Aorta (tissue), 5 donors: ENCODE measurements around the gene PDCD1. TPM values are rescaled to one million over a fixed set of nuclear protein-coding genes. Genes with fewer than 3 reads are reported as not detected.
"Not testable (repeated sequence)": the region's sequence is repeated elsewhere in the genome, so short reads cannot be mapped to it uniquely, and the experiment has no call there.

ENCODE experiments used
- ATAC-seq: fragments of 200-7000 bp; cut with Tn5 transposase; one replicate; pipeline ENCODE4 v1.9.1; 2022; ENCODE audit warnings: moderate library complexity; ENCODE audit not compliant: low FRiP score
- DNase-seq, 2 donors: peaks; one replicate each; pipeline ENCODE4 v3.0.0-alpha.2; 2020
- H3K27ac ChIP-seq, 2 donors: one replicate each; pipeline ENCODE4 v1.5.1; 2013; ENCODE audit warnings: low read length in 2 of 2, mild to moderate bottlenecking in 2 of 2, moderate library complexity in 2 of 2, control low read depth in 1 of 2, inconsistent platforms in 1 of 2, low read depth in 1 of 2
- H3K27me3 ChIP-seq, 2 donors: one replicate each; pipeline ENCODE4 v1.6.1; 2013; ENCODE audit warnings: control low read depth in 1 of 2, low read length in 1 of 2, mild to moderate bottlenecking in 1 of 2, moderate library complexity in 1 of 2; ENCODE audit not compliant: insufficient read depth in 2 of 2, control insufficient read depth in 1 of 2
- H3K36me3 ChIP-seq, 2 donors: one replicate each; pipeline ENCODE4 v1.6.1; 2013; ENCODE audit warnings: control low read depth in 1 of 2, low read length in 1 of 2, mild to moderate bottlenecking in 1 of 2; ENCODE audit not compliant: insufficient read depth in 2 of 2, control insufficient read depth in 1 of 2
- H3K4me1 ChIP-seq, 2 donors: one replicate each; pipeline ENCODE4 v1.6.1; 2013; ENCODE audit warnings: low read length in 2 of 2, control low read depth in 1 of 2, mild to moderate bottlenecking in 1 of 2, moderate library complexity in 1 of 2; ENCODE audit not compliant: insufficient read depth in 2 of 2, control insufficient read depth in 1 of 2
- H3K4me3 ChIP-seq, 2 donors: one replicate each; pipeline ENCODE4 v1.5.1; 2013; ENCODE audit warnings: low read length in 2 of 2, control low read depth in 1 of 2, mild to moderate bottlenecking in 1 of 2
- H3K9me3 ChIP-seq: one replicate; pipeline ENCODE4 v1.6.1; 2013; ENCODE audit warnings: mild to moderate bottlenecking, low read length; ENCODE audit not compliant: control insufficient read depth
- WGBS, 2 donors: extraction: QIAGEN DNeasy Blood & Tissue Kit; methylation state at CpG; one replicate each; pipeline ENCODE4 v1.1.7; 2013; 5-methylcytosine and 5-hydroxymethylcytosine counted together
- intact Hi-C, 2 donors: fragments of 100-400 bp; cut with DNase I; formaldehyde crosslinking; loops; one replicate each; pipeline versions ENCODE4 v1.14.2 to v1.15.0; 2022
- polyA plus RNA-seq, 2 donors: library from polyadenylated mRNA; stranded (reverse); fragments of 200-250 nt; gene quantifications; one replicate each; pipeline ENCODE4 v1.2.3, GENCODE V29; 2013
- total RNA-seq, 2 donors: library from RNA; stranded (reverse); fragmentation: NEBNext Ultra II Directional; extraction: Animal tissue kit (Norgen Biotek cat#: 25700); gene quantifications; one replicate each; pipeline ENCODE4 v1.2.1, GENCODE V29; 2021
- donor health status: healthy with polysubstance abuse.
- donor health status: Bipolar disorder and iron deficiency.
- donor health status: DM: no; HTN: no; CAD: no.
- donor health status: DM: no; HTN: no; CAD: no.
- donor health status: DM: yes; HTN: yes; CAD: no.

Gene PDCD1
- total and polyA plus RNA-seq, 4 donors, result 0.39 to 0.75 TPM; not detected in 2

DNA sequence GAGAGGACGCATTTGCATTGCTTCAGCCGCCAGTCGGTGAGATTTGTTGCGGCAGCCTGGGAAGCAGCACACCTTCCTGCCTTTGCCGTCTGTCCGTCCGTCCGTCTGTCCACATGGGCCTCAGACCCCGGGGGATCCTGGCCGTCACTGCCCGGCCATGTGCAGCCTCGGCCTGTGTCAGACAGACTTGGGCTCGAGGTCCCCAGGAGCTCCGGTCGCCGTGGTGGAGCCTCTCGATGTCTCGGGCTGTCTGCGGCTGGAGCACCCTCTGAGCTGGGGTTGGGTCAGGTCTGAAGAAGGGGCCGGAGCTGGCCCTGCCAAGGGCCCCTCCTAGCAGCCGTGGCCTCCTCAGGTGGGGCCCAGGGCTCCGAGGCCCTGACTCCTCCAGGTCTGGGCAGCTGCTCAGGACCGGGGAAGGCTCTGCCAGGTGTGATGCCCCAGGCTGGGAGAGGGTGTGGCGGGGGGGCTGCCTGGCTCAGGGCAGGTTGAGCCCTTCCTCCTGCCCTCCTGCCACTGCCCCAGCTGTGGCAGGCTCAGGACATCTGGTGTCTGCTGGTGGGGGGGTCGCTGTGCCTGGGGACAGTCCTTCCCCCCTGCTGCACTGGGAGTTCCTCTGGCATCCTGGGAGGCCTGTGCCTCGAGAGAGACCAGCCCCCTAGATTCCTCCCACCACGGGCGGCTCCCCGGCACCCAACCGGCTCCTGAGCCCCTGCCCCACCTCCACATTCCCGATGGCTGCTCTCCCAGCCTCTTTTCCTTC, 37.9 kb downstream of the PDCD1 start:
- ATAC-seq (no peak), DNase-seq (peak; percentile 42 to 64)
- H3K27me3 ChIP-seq, result no peaks in the 10 kb centered on the region
- H3K27ac ChIP-seq, result no peak overlapping the region
- no peaks in the 10 kb centered on the region for H3K36me3 ChIP-seq
- no peaks in the 10 kb centered on the region for H3K9me3 ChIP-seq
- H3K4me1 ChIP-seq, result no peaks in the 10 kb centered on the region
- intact Hi-C loops, result no loop called here
- 85 to 86% methylated on average over 29 to 31 of the region's 31 CpGs for WGBS, 2 donors
- no peak overlapping the region for H3K4me3 ChIP-seq

DNA sequence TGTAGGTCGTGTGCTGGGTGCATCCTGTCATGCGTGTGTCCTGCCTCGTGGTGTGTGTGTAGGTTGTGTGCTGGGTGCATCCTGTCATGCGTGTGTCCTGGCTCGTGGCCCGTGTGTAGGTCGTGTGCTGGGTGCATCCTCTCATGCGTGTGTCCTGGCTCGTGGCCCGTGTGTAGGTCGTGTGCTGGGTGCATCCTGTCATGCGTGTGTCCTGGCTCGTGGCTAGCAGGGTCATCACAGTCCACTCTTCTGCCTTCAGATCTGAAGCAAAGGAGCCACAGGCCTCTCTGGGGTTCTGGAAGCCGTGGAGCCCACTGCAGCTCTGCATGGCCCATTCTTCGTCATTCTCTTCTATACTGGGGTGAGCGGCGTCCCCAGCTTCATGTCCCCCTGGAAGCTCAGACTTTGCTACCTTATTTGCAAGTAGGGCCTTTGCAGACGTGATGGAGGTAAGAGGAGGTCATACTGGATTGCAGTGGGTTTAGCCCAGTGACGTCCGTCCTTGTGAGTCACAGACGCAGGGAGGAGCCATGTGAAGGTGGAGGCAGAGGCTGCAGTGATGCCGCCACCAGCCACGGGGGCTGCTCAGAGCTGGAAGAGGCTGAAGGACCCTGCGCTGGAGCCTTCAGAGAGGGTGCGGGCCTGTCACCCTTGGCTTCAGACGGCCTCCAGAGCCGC, 38.6 kb downstream of the PDCD1 start:
- DNase-seq, result peak; percentile 38 to 63
- H3K9me3 ChIP-seq, H3K4me1 ChIP-seq, H3K4me3 ChIP-seq, H3K27ac ChIP-seq, intact Hi-C loops, H3K27me3 ChIP-seq, H3K36me3 ChIP-seq, ATAC-seq: not testable (repeated sequence)
- WGBS, 2 donors, result 85 to 87% methylated on average over 27 of the region's 27 CpGs

DNA sequence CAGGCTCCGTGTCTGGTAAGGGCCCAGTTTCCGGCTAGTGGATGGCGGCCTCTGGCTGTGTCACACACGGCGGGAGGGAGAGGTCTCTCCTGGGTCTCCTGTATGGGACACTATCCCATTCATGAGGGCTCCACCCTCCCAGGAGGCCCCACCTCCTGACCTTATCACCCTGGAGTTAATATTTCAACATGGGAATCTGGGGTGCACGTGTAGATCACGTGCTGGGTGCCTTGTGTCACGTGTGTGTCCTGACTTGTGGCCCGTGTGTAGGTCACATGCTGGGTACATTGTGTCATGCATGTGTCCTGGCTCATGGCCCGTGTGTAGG, 39.8 kb downstream of the PDCD1 start:
- Histone ChIP-seq H3K27me3 (no peaks in the 10 kb centered on the region), H3K27ac (no peak overlapping the region), H3K4me1 (no peaks in the 10 kb centered on the region), H3K9me3 (no peaks in the 10 kb centered on the region), H3K36me3 (no peaks in the 10 kb centered on the region), H3K4me3 (no peak overlapping the region)
- WGBS, 2 donors, result 75 to 77% methylated on average over 10 of the region's 10 CpGs
- DNase-seq (no peak), ATAC-seq (no peak)
- intact Hi-C loops, result no loop called here

DNA sequence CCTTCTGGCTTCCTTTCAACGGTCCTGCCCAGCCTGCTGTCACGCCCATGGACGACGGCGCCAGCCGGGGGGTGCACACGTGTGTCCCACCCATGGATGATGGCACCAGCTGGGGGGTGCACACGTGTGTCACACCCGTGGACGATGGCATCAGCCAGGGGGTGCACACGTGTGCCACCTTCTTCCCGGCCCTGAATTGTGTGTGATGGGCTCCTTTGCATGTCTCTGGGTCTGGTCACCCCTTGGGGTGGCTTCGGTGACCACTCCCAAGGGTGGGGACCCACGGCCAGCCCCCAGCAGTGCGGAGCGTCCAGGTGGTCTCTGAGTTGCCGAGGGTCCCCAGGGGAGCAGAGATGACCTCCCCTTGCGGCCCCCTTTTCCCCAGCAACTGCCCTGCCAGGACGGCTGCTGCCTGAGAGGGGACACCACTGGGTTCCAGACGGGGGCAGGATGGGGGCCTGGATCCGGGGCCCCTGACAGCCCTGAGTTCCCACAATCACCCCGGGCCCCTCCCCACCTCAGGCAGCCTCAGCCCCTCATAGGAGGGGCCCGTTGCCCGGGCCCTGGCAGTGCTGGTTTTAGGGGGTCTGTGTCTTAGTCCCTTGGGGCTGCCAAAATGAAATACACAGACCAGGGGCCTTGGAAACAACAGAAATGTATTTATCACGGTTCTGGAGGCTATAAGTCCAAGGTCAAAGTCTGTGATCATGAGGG, 40.3 kb downstream of the PDCD1 start:
- Histone ChIP-seq H3K9me3 (no peaks in the 10 kb centered on the region), H3K4me1 (no peaks in the 10 kb centered on the region), H3K27ac (no peak overlapping the region), H3K36me3 (no peaks in the 10 kb centered on the region), H3K4me3 (no peak overlapping the region), H3K27me3 (no peaks in the 10 kb centered on the region)
- intact Hi-C loops, result no loop called here
- 76 to 80% methylated on average over 25 of the region's 25 CpGs for WGBS, 2 donors
- DNase-seq (peak in 1 of 2 donors; percentile 35), ATAC-seq (no peak)

DNA sequence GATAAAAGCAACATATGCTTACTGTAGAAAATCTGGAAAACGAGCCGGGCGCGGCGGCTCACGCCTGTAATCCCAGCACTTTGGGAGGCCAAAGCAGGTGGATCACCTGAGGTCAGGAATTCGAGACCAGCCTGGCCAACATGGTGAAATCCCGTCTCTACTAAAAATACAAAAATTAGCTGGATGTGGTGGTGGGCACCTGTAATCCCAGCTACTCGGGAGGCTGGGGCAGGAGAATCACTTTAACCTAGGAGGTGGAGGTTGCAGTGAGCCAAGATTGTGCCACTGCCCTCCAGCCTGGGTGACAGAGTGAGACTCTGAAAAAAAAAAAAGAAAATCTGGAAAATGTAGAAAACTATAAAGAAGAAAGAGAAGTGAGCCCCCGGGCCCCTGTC, 40.9 kb downstream of the PDCD1 start:
- not testable (repeated sequence) for H3K27me3 ChIP-seq, ATAC-seq
- WGBS, 2 donors, result 85 to 86% methylated on average over 9 to 10 of the region's 10 CpGs

DNA sequence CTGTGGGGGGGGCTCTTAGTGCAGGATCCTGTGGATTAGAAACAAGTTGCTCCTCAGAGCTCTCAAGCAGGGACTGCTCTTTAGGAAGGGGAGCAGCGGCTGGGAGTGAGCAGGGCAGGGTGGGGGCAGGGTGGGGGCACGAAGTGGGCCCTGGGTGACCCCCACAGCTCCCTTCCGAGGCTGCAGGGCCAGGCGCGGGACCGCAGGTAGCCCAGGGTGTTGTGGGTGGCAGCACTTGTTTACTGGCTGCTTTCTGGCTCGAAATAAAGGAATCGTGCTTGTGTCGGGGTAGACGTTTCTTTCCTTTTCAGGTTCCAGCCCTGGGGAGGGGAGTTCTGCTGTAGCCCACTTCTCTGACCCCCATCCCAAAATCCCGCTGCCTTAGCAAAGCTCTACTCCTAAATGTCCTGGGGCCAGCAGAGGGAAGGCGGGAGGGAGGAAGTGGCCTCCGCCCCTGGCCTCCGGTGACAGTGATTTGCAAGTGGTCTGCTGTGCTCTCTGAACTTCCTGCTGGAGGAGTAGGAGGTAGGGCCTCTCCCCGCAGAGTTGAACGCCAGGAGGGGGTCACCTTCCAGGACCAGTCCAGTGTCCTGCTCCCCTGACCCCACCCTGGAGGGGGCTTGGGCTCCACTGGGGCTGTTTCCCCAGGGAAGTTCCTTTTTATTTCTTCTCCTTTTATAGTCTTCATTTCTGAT, 41.4 kb downstream of the PDCD1 start:
- intact Hi-C loops, result no loop called here
- H3K4me3 ChIP-seq, result no peak overlapping the region
- no peak overlapping the region for H3K27ac ChIP-seq
- ATAC-seq (no peak), DNase-seq (peak; percentile 42 to 70)
- no peaks in the 10 kb centered on the region for H3K27me3 ChIP-seq
- H3K9me3 ChIP-seq, result no peaks in the 10 kb centered on the region
- WGBS, 2 donors, result 55 to 59% methylated on average over 15 to 16 of the region's 16 CpGs
- no peaks in the 10 kb centered on the region for H3K36me3 ChIP-seq
- no peaks in the 10 kb centered on the region for H3K4me1 ChIP-seq

More for the DNA sequence above, 40.9 kb downstream of the PDCD1 start:
- H3K27ac ChIP-seq, H3K4me3 ChIP-seq, H3K9me3 ChIP-seq, H3K4me1 ChIP-seq, DNase-seq, intact Hi-C loops, H3K36me3 ChIP-seq: not testable (repeated sequence)

DNA sequence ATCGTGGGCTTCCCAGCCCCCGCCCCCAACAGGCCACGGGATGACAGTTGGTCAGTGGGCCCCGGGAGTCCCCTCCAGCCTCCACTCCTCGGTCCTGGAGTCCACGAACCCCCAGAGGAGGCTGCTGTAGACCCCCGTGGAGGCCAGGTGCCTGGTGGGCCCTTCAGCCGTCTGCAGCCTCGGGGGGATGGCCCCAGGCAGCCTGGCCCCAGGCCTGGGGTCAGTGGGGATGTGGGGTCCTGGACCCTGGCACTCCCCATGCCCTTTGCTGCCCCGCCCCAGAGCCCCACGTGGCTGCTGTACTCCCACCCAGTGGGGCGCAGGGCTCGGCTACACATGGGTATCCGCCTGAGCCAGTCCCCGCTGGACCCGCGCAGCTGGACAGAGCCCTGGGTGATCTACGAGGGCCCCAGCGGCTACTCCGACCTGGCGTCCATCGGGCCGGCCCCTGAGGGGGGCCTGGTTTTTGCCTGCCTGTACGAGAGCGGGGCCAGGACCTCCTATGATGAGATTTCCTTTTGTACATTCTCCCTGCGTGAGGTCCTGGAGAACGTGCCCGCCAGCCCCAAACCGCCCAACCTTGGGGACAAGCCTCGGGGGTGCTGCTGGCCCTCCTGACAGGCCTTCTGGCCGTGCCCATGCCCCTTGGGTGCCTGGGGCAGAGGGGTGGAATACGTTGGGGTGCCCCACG, 42.1 kb downstream of the PDCD1 start:
- Histone ChIP-seq H3K4me1 (no peaks in the 10 kb centered on the region), H3K36me3 (no peaks in the 10 kb centered on the region), H3K27ac (no peak overlapping the region), H3K9me3 (no peaks in the 10 kb centered on the region), H3K4me3 (no peak overlapping the region), H3K27me3 (no peaks in the 10 kb centered on the region)
- intact Hi-C loops, result no loop called here
- DNase-seq (peak; percentile 32 to 74), ATAC-seq (no peak)
- WGBS, 2 donors, result 63 to 65% methylated on average over 32 to 33 of the region's 33 CpGs
